ENCODE measurements around the gene SPHK2.

GRCh38 chr19:48637948-48638830, 18.9 kb downstream of the SPHK2 start:
- no peak; the same call in 1 of the 2 replicates for TF ChIP-seq FOXM1 (IDR thresholded peaks at IDR 0.05; ENCODE audit: borderline replicate concordance)
- no peak for TF ChIP-seq FOXA1 (IDR thresholded peaks at IDR 0.05)
- TF ChIP-seq PKNOX1 (IDR thresholded peaks at IDR 0.05) = no peak
- no peak for TF ChIP-seq ZNF384 (IDR thresholded peaks at IDR 0.05)
- no peak for TF ChIP-seq TARDBP (IDR thresholded peaks at IDR 0.05)
- no peak for TF ChIP-seq SP1 (IDR thresholded peaks at IDR 0.05)
- TF ChIP-seq BHLHE40 (IDR thresholded peaks at IDR 0.05; ENCODE audit: borderline replicate concordance) = no peak; the same call in 1 of the 2 replicates
- no peak for TF ChIP-seq HDGF (IDR thresholded peaks at IDR 0.05; ENCODE audit: borderline replicate concordance)
- TF ChIP-seq ARNT (IDR thresholded peaks at IDR 0.05) = no peak
